GM12878 (cell line): ENCODE data around the gene LRP3.

Experiments used
- ATF7 ChIP-seq: fragments of 450-650 bp; IDR thresholded peaks from 2 replicates; pipeline ENCODE4 v1.6.1; 2016; ENCODE audit warnings: low read depth, mild to moderate bottlenecking
- CTCF ChIP-seq, 3 experiments: IDR thresholded peaks in 2 of 3; conservative IDR thresholded peaks in 1 of 3; 2 replicates each; pipeline ENCODE4 v1.5.1; 2011; ENCODE audit warnings: low read depth in 3 of 3, low read length in 3 of 3, mild to moderate bottlenecking in 3 of 3, control low read depth in 2 of 3, moderate library complexity in 2 of 3, inconsistent platforms in 1 of 3, mixed read lengths in 1 of 3; ENCODE audit not compliant: control insufficient read depth in 2 of 3, insufficient read depth in 1 of 3; ENCODE audit errors: extremely low read depth in 1 of 3
- ESRRA ChIP-seq: IDR thresholded peaks from 2 replicates; pipeline ENCODE4 v1.6.1; 2012; ENCODE audit warnings: mild to moderate bottlenecking, low read length, improper control_type of control experiment
- MTA3 ChIP-seq: IDR thresholded peaks from 2 replicates; pipeline ENCODE4 v1.6.1; 2012; ENCODE audit warnings: low read length, inconsistent platforms, borderline replicate concordance
- POLR2AphosphoS5 ChIP-seq: IDR thresholded peaks from 2 replicates; pipeline ENCODE4 v1.6.1; 2011; ENCODE audit warnings: mild to moderate bottlenecking, low read length, inconsistent platforms
- ZBTB40 ChIP-seq: fragments of 450-650 bp; IDR thresholded peaks from 2 replicates; pipeline ENCODE4 v1.6.1; 2016; ENCODE audit warnings: mild to moderate bottlenecking, moderate library complexity, borderline replicate concordance

- TF ChIP-seq CTCF (IDR thresholded peaks at IDR 0.05 in 2 of 3, conservative IDR thresholded peaks at IDR 0.05 in 1 of 3; ENCODE audit: control insufficient read depth in 2 of 3, extremely low read depth in 1 of 3, insufficient read depth in 1 of 3, low read depth in 3 of 3, low read length in 3 of 3): no peak
- TF ChIP-seq ZBTB40: no peak
- no peak for TF ChIP-seq ATF7
- no peak for TF ChIP-seq MTA3
- no peak for TF ChIP-seq ESRRA
- no peak for TF ChIP-seq POLR2AphosphoS5
These were observed 19.9 kb upstream of the LRP3 start for GRCh38 chr19:33174186-33174585.
